Neural progenitor cell (in vitro differentiated cells): ENCODE measurements around the gene GRN. TPM values are rescaled to one million over a fixed set of nuclear protein-coding genes. Genes with fewer than 3 reads are reported as not detected.
A peak's percentile ranks its signal among the peaks of the same experiment; 100 is the strongest.
"Not testable (repeated sequence)": the region's sequence is repeated elsewhere in the genome, so short reads cannot be mapped to it uniquely, and the experiment has no call there.

Experiments
- DNase-seq: peaks from one replicate; pipeline ENCODE4 v3.0.0-alpha.2; 2016; ENCODE audit warnings: low spot score
- H2AFZ ChIP-seq: fragments of 200-600 bp; sonication (generic); replicated peaks from 2 replicates; pipeline ENCODE4 v1.6.1; 2016; ENCODE audit warnings: antibody characterized with exemption
- H3F3A ChIP-seq: fragments of 200-600 bp; sonication (generic); 2 replicates; pipeline ENCODE4 v1.6.1; 2016; ENCODE audit warnings: antibody characterized with exemption, low read depth
- H3K27ac ChIP-seq: fragments of 200-600 bp; sonication (generic); 2 replicates; pipeline ENCODE4 v1.5.1; 2016; ENCODE audit warnings: mild to moderate bottlenecking
- H3K27me3 ChIP-seq: fragments of 200-600 bp; sonication (generic); 2 replicates; pipeline ENCODE4 v1.6.1; 2016; ENCODE audit warnings: mild to moderate bottlenecking, moderate library complexity
- H3K36me3 ChIP-seq: fragments of 200-600 bp; sonication (generic); 2 replicates; pipeline ENCODE4 v1.5.1; 2016
- H3K4me1 ChIP-seq: fragments of 200-600 bp; sonication (generic); 2 replicates; pipeline ENCODE4 v1.6.1; 2016; ENCODE audit warnings: mixed run types
- H3K4me2 ChIP-seq: fragments of 200-600 bp; sonication (generic); 2 replicates; pipeline ENCODE4 v1.6.1; 2016
- H3K4me3 ChIP-seq: fragments of 200-600 bp; sonication (generic); 2 replicates; pipeline ENCODE4 v1.5.1; 2016
- H3K79me2 ChIP-seq: fragments of 200-600 bp; sonication (generic); 2 replicates; pipeline ENCODE4 v1.6.1; 2016; ENCODE audit warnings: low read depth
- H3K9ac ChIP-seq: fragments of 200-600 bp; sonication (generic); 2 replicates; pipeline ENCODE4 v1.6.1; 2016
- H3K9me3 ChIP-seq: fragments of 200-600 bp; sonication (generic); 2 replicates; pipeline ENCODE4 v1.5.1; 2016; ENCODE audit warnings: low read depth
- H4K20me1 ChIP-seq: fragments of 200-600 bp; sonication (generic); 2 replicates; pipeline ENCODE4 v1.6.1; 2016; ENCODE audit warnings: low read depth
- H3K27ac Mint-ChIP-seq: 3 replicates; pipeline ENCODE4 v1.8.0; 2021; ENCODE audit warnings: mixed read lengths
- H3K27me3 Mint-ChIP-seq: 2 replicates; pipeline ENCODE4 v1.8.0; 2022; ENCODE audit warnings: low read depth, mild to moderate bottlenecking, inconsistent platforms, moderate library complexity, mixed read lengths; ENCODE audit not compliant: insufficient read depth
- H3K36me3 Mint-ChIP-seq: 3 replicates; pipeline ENCODE4 v1.8.0; 2021; ENCODE audit warnings: mixed read lengths
- H3K4me1 Mint-ChIP-seq: 3 replicates; pipeline ENCODE4 v1.8.0; 2021; ENCODE audit warnings: mixed read lengths
- H3K4me3 Mint-ChIP-seq: 3 replicates; pipeline ENCODE4 v1.8.0; 2021; ENCODE audit warnings: mild to moderate bottlenecking, moderate library complexity, mixed read lengths
- H3K9me3 Mint-ChIP-seq: 3 replicates; pipeline ENCODE4 v1.8.0; 2020; ENCODE audit warnings: mixed read lengths
- EZH2 ChIP-seq: fragments of 200-600 bp; sonication (generic); IDR thresholded peaks from 2 replicates; pipeline ENCODE4 v1.6.1; 2017; ENCODE audit warnings: antibody characterized with exemption, mild to moderate bottlenecking, moderate library complexity
- EZH2phosphoT487 ChIP-seq: fragments of 200-600 bp; sonication (generic); IDR thresholded peaks from 2 replicates; pipeline ENCODE4 v1.6.1; 2017; ENCODE audit warnings: antibody characterized with exemption
- total RNA-seq: library from RNA; depleted of rRNA; stranded (reverse); fragments of >200 nt; gene quantifications from 2 replicates; pipeline ENCODE4 v1.2.3, GENCODE V29; 2015; ENCODE audit warnings: low replicate concordance
- TF ChIP-seq, protein P1 (sequence below): fragments of 200-600 bp; sonication (generic); IDR thresholded peaks from 2 replicates; pipeline ENCODE4 v1.5.1; 2017; ENCODE audit warnings: antibody characterized with exemption, mild to moderate bottlenecking

The GRN gene
- total RNA-seq, 1 donor from 2014 or later, result 28.2 TPM

DNA sequence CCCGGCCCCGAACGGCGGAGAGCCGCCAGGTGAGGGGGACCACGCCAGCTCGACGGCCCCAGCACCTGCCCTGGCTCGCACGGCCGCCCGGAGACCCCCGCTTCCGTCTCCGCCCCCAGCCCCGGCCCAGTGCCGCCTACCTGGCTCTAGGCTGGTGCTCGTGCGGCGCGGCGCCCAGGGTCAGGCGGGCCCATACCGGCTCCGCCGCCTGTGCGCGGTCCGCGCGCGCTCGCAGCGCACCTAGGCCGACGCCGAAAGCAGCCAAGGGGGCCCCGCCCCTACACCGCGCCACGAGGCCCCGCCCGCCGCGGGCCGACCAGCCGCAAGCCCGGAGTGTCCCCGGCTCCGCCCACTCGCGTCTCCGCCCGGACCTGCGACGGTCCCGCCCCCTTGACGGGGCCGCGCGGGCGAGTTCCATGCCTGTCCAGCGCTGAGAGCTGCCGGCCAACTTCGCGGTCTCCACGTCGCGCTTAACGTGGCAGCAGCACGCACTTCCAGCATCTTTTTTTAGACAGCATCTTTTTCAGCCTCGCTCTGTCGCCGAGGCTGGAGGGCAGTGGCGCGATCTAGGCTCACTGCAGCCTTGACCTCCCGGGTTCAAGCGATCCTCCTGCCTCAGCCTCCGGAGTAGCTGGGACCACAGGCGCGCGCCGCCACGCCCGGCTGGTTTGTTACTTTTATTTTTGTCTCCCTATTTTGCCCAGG lies 20.4 kb upstream of the GRN start, which contains the start of gene SLC25A39:
TSS of gene SLC25A39 (minus strand) at position 253 of the 705 bp plus-strand sequence. CDS start 1,261 bp downstream, outside the sequence.
- Histone ChIP-seq H3F3A (peaks cover 25% of the 10 kb centered on the region), H3K4me3 (peak within 1 kb of the TSS; percentile 79), H3K27me3 (peaks cover 19% of the 10 kb centered on the region), H4K20me1 (peaks cover 17% of the 10 kb centered on the region), H3K79me2 (peaks cover 23% of the 10 kb centered on the region), H3K4me2 (peak within 1 kb of the TSS; percentile 97), H3K9me3 (no peaks in the 10 kb centered on the region), H2AFZ (peak within 1 kb of the TSS; percentile 12), H3K4me1 (peaks cover 4% of the 10 kb centered on the region), H3K9ac (peak within 1 kb of the TSS; percentile 31), H3K36me3 (no peaks in the 10 kb centered on the region), H3K27ac (no peak within 1 kb of the TSS)
- peaks cover 4% of the 10 kb centered on the region for H3K27me3 Mint-ChIP-seq
- TF ChIP-seq, protein P1, sequence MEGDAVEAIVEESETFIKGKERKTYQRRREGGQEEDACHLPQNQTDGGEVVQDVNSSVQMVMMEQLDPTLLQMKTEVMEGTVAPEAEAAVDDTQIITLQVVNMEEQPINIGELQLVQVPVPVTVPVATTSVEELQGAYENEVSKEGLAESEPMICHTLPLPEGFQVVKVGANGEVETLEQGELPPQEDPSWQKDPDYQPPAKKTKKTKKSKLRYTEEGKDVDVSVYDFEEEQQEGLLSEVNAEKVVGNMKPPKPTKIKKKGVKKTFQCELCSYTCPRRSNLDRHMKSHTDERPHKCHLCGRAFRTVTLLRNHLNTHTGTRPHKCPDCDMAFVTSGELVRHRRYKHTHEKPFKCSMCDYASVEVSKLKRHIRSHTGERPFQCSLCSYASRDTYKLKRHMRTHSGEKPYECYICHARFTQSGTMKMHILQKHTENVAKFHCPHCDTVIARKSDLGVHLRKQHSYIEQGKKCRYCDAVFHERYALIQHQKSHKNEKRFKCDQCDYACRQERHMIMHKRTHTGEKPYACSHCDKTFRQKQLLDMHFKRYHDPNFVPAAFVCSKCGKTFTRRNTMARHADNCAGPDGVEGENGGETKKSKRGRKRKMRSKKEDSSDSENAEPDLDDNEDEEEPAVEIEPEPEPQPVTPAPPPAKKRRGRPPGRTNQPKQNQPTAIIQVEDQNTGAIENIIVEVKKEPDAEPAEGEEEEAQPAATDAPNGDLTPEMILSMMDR, result no peak
- TF ChIP-seq EZH2phosphoT487 (no peak), EZH2 (no peak)
- DNase-seq, result peak; percentile 96
- no peak within 1 kb of the TSS for H3K27ac Mint-ChIP-seq
- no peaks in the 10 kb centered on the region for H3K9me3 Mint-ChIP-seq
- H3K36me3 Mint-ChIP-seq, result no peaks in the 10 kb centered on the region
- peaks cover 7% of the 10 kb centered on the region for H3K4me1 Mint-ChIP-seq
- H3K4me3 Mint-ChIP-seq, result peak within 1 kb of the TSS; percentile 89

DNA sequence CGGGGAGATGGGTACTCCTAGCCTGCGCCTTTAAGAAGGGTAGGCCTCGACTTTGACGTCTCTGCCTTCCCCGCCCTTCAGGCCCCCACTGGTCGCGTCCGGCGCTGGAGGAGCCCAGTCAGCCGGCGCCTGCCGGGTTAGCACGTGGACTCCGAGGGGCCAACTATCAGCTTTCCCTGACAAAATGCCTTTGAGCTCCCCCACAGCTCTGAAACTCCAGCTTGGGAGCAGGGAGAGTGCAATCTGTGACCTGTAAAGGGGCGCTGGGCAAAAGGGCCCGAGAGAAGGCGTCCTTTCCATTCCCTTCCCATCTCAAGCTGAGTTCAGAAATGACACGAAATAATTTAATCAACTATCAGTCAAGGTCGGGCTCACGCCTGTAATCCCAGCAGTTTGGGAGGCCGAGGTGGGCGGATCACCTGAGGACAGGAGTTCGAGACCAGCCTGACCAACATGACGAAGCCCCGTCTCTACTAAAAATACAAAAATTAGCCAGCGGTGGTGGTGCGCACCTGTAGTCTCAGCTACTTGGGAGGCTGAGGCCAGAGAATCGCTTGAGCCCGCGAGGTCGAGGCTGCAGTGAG lies 18.1 kb upstream of the GRN start:
- Histone ChIP-seq H3K4me1 (peaks cover 4% of the 10 kb centered on the region), H3K27ac (no peak overlapping the region), H3K9me3 (no peaks in the 10 kb centered on the region), H3K79me2 (peaks cover 23% of the 10 kb centered on the region), H3K36me3 (no peaks in the 10 kb centered on the region), H3K4me2 (peak overlapping the region; percentile 41), H3F3A (peaks cover 34% of the 10 kb centered on the region), H3K9ac (no peak overlapping the region), H3K27me3 (peaks cover 19% of the 10 kb centered on the region), H3K4me3 (no peak overlapping the region), H2AFZ (no peak overlapping the region), H4K20me1 (peaks cover 17% of the 10 kb centered on the region)
- Mint-ChIP-seq H3K27ac (no peak overlapping the region), H3K9me3 (no peaks in the 10 kb centered on the region), H3K27me3 (peaks cover 4% of the 10 kb centered on the region), H3K4me3 (peak overlapping the region; percentile 73), H3K36me3 (no peaks in the 10 kb centered on the region), H3K4me1 (peaks cover 14% of the 10 kb centered on the region)
- DNase-seq, result peak; percentile 97
- no peak for TF ChIP-seq EZH2
- TF ChIP-seq EZH2phosphoT487, result no peak
- TF ChIP-seq, protein P1, result no peak

DNA sequence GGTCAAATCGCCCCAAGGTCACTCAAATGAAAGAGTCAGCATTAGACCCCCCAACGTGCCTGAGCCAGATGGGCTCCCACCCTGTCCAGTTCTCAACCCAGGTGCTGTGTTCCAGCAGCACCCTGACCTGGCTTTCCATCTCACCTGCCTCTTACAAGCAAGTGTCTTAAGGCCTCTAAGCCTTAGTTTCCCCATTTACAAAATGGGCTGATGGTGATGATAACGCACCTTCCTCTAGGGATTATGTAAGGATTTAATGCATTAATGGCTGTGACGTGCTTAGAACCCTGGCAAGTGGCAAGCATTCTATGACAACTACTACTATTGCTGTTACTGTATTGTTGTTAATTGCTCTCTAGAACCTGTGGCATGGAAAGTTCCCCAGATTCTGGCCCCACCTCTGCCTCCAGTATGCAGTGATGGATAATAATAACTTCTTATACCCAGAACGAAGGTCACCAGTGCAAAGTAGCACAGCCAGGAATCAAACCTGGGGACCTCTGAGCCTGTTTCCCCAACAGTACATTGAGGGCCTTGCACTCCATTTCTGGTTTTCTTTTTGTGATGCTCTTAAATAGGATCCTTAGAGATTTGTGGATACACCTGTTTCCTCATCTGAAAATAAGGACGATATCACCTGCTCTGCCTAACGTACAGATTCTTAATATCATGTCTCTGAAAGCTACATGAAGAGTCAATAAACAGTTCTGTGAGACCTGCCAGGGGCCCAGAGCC lies 17.2 kb upstream of the GRN start:
- H3K4me3 Mint-ChIP-seq, result peak overlapping the region; percentile 58
- TF ChIP-seq, protein P1, result no peak
- TF ChIP-seq EZH2 (no peak), EZH2phosphoT487 (no peak)
- H3K36me3 Mint-ChIP-seq, result no peaks in the 10 kb centered on the region
- H3K27me3 Mint-ChIP-seq, result peaks cover 4% of the 10 kb centered on the region
- Histone ChIP-seq H3F3A (peaks cover 34% of the 10 kb centered on the region), H3K27ac (no peak overlapping the region), H4K20me1 (peaks cover 14% of the 10 kb centered on the region), H3K4me1 (peaks cover 4% of the 10 kb centered on the region), H3K4me2 (no peak overlapping the region), H3K27me3 (peaks cover 19% of the 10 kb centered on the region), H3K9ac (no peak overlapping the region), H3K4me3 (no peak overlapping the region), H2AFZ (no peak overlapping the region), H3K9me3 (no peaks in the 10 kb centered on the region), H3K36me3 (no peaks in the 10 kb centered on the region), H3K79me2 (peaks cover 16% of the 10 kb centered on the region)
- no peaks in the 10 kb centered on the region for H3K9me3 Mint-ChIP-seq
- no peak for DNase-seq
- H3K27ac Mint-ChIP-seq, result no peak overlapping the region
- H3K4me1 Mint-ChIP-seq, result peaks cover 14% of the 10 kb centered on the region

DNA sequence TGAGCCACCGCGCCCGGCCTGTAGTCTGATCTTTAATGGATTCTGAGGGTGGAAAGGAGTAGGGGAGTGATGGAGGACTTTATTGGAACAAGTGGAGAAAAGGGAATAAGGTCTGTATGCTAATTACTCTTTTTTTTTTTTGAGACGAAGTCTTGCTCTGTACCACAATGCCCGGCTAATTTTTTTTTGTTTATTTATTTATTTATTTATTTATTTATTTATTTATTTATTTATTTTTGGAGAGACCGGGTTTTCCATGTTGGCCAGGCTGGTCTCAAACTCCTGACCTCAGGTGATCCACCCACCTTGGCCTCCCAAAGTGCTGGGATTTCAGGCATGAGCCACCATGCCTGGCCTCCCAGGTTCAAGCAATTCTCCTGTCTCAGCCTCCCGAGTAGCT lies 15.6 kb upstream of the GRN start:
- peaks cover 34% of the 10 kb centered on the region for H3F3A ChIP-seq
- H2AFZ ChIP-seq, H3K9me3 Mint-ChIP-seq, H4K20me1 ChIP-seq, H3K9ac ChIP-seq, H3K27me3 Mint-ChIP-seq, H3K79me2 ChIP-seq, H3K27ac ChIP-seq, H3K9me3 ChIP-seq, H3K4me3 Mint-ChIP-seq, H3K27ac Mint-ChIP-seq, H3K36me3 ChIP-seq, DNase-seq, H3K4me1 Mint-ChIP-seq, H3K4me3 ChIP-seq, H3K36me3 Mint-ChIP-seq, H3K4me1 ChIP-seq, H3K4me2 ChIP-seq: not testable (repeated sequence)
- peaks cover 19% of the 10 kb centered on the region for H3K27me3 ChIP-seq

DNA sequence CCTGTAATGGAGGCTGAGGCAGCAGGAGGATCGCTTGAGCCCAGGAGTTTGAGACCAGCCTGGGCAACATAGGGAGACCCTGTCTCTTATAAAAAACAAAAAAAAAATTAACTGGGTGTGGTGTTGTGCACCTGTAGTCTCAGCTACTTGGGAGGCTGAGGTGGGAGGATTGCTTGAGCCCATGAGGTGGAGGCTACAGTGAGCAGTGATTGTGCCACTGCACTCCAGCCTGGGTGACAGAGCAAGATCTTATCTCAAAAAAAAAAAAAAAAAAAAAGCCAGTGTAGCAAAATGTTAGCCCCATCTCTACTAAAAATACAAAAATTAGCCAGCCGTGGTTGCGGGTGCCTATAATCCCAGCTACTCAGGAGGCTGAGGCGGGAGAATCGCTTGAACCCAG lies 14.8 kb upstream of the GRN start:
- H4K20me1 ChIP-seq, H3K27ac Mint-ChIP-seq, H2AFZ ChIP-seq, H3K27ac ChIP-seq, H3K4me3 ChIP-seq, H3K4me2 ChIP-seq, H3K4me3 Mint-ChIP-seq, H3K36me3 Mint-ChIP-seq, H3K9ac ChIP-seq, H3K9me3 ChIP-seq, H3K4me1 ChIP-seq, H3K4me1 Mint-ChIP-seq, H3K27me3 Mint-ChIP-seq, H3K79me2 ChIP-seq, H3K9me3 Mint-ChIP-seq, DNase-seq, H3K36me3 ChIP-seq: not testable (repeated sequence)
- H3F3A ChIP-seq, result peaks cover 29% of the 10 kb centered on the region
- H3K27me3 ChIP-seq, result peaks cover 13% of the 10 kb centered on the region
